Smooth muscle cell (in vitro differentiated cells): ENCODE data around the gene EIPR1. TPM values are rescaled to one million over a fixed set of nuclear protein-coding genes. Genes with fewer than 3 reads are reported as not detected.

Experiments
- DNase-seq: peaks from one replicate; lab custom pipeline; 2025; ENCODE audit not compliant: unreplicated experiment; lab: John Stamatoyannopoulos, UW
- H2AFZ ChIP-seq: fragments of 200-600 bp; sonication (generic); 2 replicates; pipeline ENCODE4 v1.6.0; 2016; ENCODE audit warnings: antibody characterized with exemption, low read depth, mild to moderate bottlenecking
- H3F3A ChIP-seq: fragments of 200-600 bp; sonication (generic); 2 replicates; pipeline ENCODE4 v1.6.0; 2017; ENCODE audit warnings: antibody characterized with exemption, low read depth
- H3K27ac ChIP-seq: fragments of 200-600 bp; sonication (generic); 2 replicates; pipeline ENCODE4 v1.5.1; 2016; ENCODE audit warnings: low read depth, mild to moderate bottlenecking
- H3K27me3 ChIP-seq: fragments of 200-600 bp; sonication (generic); 2 replicates; pipeline ENCODE4 v1.6.1; 2016; ENCODE audit warnings: low read depth, mild to moderate bottlenecking
- H3K36me3 ChIP-seq: fragments of 200-600 bp; sonication (generic); 2 replicates; pipeline ENCODE4 v1.5.1; 2016; ENCODE audit warnings: low read depth
- H3K4me1 ChIP-seq: fragments of 200-600 bp; sonication (generic); 2 replicates; pipeline ENCODE4 v1.5.1; 2016; ENCODE audit warnings: low read depth
- H3K4me2 ChIP-seq: fragments of 200-600 bp; sonication (generic); 2 replicates; pipeline ENCODE4 v1.6.0; 2016; ENCODE audit warnings: mild to moderate bottlenecking
- H3K4me3 ChIP-seq: fragments of 200-600 bp; sonication (generic); 2 replicates; pipeline ENCODE4 v1.5.1; 2016; ENCODE audit warnings: mild to moderate bottlenecking
- H3K79me2 ChIP-seq: fragments of 200-600 bp; sonication (generic); 2 replicates; pipeline ENCODE4 v1.6.0; 2016; ENCODE audit warnings: low read depth, mild to moderate bottlenecking
- H3K9ac ChIP-seq: fragments of 200-600 bp; sonication (generic); 2 replicates; pipeline ENCODE4 v1.6.0; 2016; ENCODE audit warnings: low read depth
- H3K9me3 ChIP-seq: fragments of 200-600 bp; sonication (generic); replicated peaks from 2 replicates; pipeline ENCODE4 v1.5.1; 2016; ENCODE audit warnings: low read depth
- H4K20me1 ChIP-seq: fragments of 200-600 bp; sonication (generic); 2 replicates; pipeline ENCODE4 v1.6.0; 2016; ENCODE audit warnings: low read depth
- CTCF ChIP-seq: fragments of 200-600 bp; sonication (generic); IDR thresholded peaks from 2 replicates; pipeline ENCODE4 v1.5.1; 2017; ENCODE audit warnings: borderline replicate concordance, mild to moderate bottlenecking, antibody characterized with exemption; ENCODE audit not compliant: insufficient read depth, poor library complexity, severe bottlenecking
- WGBS: methylation state at CpG from one replicate; pipeline ENCODE4 v1.1.7; 2016; ENCODE audit warnings: low lambda C conversion rate; 5-methylcytosine and 5-hydroxymethylcytosine counted together
- polyA plus RNA-seq: library from polyadenylated mRNA; unstranded; fragments of >200 nt; fragmentation: Nextera tagmentation; extraction: Ambion mirVana; gene quantifications from 2 replicates; pipeline ENCODE4 v1.2.1, GENCODE V29; 2016
- total RNA-seq: library from RNA; depleted of rRNA; stranded (reverse); fragments of >200 nt; gene quantifications from 2 replicates; pipeline ENCODE4 v1.2.3, GENCODE V29; 2014

The EIPR1 gene
- total and polyA plus RNA-seq, 2 experiments from 2014 or later = 18.5 to 23.1 TPM

- H3K79me2 ChIP-seq = no peaks in the 10 kb centered on the region
- no peak overlapping the region for H2AFZ ChIP-seq
- no peak overlapping the region for H3K9ac ChIP-seq
- no peak overlapping the region for H3K4me2 ChIP-seq
- no peaks in the 10 kb centered on the region for H3F3A ChIP-seq
- no peaks in the 10 kb centered on the region for H3K4me1 ChIP-seq
- TF ChIP-seq CTCF = no peak
- 94% methylated on average over 26 of the region's 26 CpGs for WGBS
- no peaks in the 10 kb centered on the region for H4K20me1 ChIP-seq
- H3K36me3 ChIP-seq = no peaks in the 10 kb centered on the region
- H3K27ac ChIP-seq = no peak overlapping the region
- H3K27me3 ChIP-seq = no peaks in the 10 kb centered on the region
- H3K9me3 ChIP-seq = no peaks in the 10 kb centered on the region
- no peak overlapping the region for H3K4me3 ChIP-seq
- no peak for DNase-seq
Observed at GRCh38 chr2:3174626-3175567, 202.7 kb downstream of the EIPR1 start.

- no peak overlapping the region for H3K4me3 ChIP-seq
- H3K27me3 ChIP-seq = no peaks in the 10 kb centered on the region
- TF ChIP-seq CTCF = no peak
- H3K9me3 ChIP-seq = no peaks in the 10 kb centered on the region
- H3K9ac ChIP-seq = no peak overlapping the region
- peaks cover 6% of the 10 kb centered on the region for H3K4me1 ChIP-seq
- no peak overlapping the region for H2AFZ ChIP-seq
- no peak for DNase-seq
- H3K27ac ChIP-seq = no peak overlapping the region
- no peak overlapping the region for H3K4me2 ChIP-seq
- 83% methylated on average over 14 of the region's 14 CpGs for WGBS
- H3K36me3 ChIP-seq = no peaks in the 10 kb centered on the region
- H3F3A ChIP-seq = peaks cover 8% of the 10 kb centered on the region
- no peaks in the 10 kb centered on the region for H3K79me2 ChIP-seq
- H4K20me1 ChIP-seq = no peaks in the 10 kb centered on the region
Observed at GRCh38 chr2:3173031-3173430, 204.6 kb downstream of the EIPR1 start.

GRCh38 chr2:3172265-3172935 is 205.2 kb downstream of the EIPR1 start:
- H3K4me3 ChIP-seq = no peak overlapping the region
- H3K36me3 ChIP-seq = no peaks in the 10 kb centered on the region
- no peaks in the 10 kb centered on the region for H3K9me3 ChIP-seq
- no peak for TF ChIP-seq CTCF
- peak overlapping the region; percentile 19 for H3K27ac ChIP-seq
- no peaks in the 10 kb centered on the region for H4K20me1 ChIP-seq
- H3K79me2 ChIP-seq = no peaks in the 10 kb centered on the region
- H2AFZ ChIP-seq = no peak overlapping the region
- WGBS = 72% methylated on average over 18 of the region's 18 CpGs
- no peaks in the 10 kb centered on the region for H3K27me3 ChIP-seq
- no peak overlapping the region for H3K9ac ChIP-seq
- H3K4me2 ChIP-seq = no peak overlapping the region
- peaks cover 10% of the 10 kb centered on the region for H3F3A ChIP-seq
- DNase-seq = no peak
- peaks cover 6% of the 10 kb centered on the region for H3K4me1 ChIP-seq
